CMK (cell line): Measurements from ENCODE around the gene COA1.
"Not testable (repeated sequence)": the region's sequence is repeated elsewhere in the genome, so short reads cannot be mapped to it uniquely, and the experiment has no call there.

Source experiments
- DNase-seq: peaks from one replicate; pipeline ENCODE4 v3.0.0-alpha.2; 2010; ENCODE audit warnings: low read depth

The COA1 gene, protein sequence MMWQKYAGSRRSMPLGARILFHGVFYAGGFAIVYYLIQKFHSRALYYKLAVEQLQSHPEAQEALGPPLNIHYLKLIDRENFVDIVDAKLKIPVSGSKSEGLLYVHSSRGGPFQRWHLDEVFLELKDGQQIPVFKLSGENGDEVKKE

GRCh38 chr7:43729214-43729923 lies at the start of gene COA1:
Gene COA1, minus strand, starts transcription at chr7:43729523. Its CDS starts 80,909 bp downstream, at chr7:43648614.
- peak; percentile 82 for DNase-seq

DNA sequence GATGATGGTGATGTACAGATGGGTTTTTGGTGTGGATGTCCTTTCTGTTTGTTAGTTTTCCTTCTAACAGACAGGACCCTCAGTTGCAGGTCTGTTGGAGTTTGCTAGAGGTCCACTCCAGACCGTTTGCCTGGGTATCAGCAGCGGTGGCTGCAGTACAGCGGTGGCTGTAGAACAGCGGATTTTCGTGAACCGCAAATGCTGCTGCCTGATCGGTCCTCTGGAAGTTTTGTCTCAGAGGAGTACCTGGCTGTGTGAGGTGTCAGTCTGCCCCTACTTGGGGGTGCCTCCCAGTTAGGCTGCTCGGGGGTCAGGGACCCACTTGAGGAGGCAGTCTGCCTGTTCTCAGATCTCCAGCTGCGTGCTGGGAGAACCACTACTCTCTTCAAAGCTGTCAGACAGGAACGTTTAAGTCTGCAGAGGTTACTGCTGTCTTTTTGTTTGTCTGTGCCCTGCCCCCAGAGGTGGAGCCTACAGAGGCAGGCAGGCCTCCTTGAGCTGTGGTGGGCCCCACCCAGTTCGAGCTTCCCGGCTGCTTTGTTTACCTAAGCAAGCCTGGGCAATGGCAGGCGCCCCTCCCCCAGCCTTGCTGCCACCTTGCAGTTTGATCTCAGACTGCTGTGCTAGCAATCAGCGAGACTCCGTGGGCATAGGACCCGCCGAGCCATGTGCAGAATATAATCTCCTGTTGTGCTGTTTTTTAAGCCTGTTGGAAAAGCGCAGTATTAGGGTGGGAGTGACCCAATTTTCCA lies 49.1 kb upstream of the COA1 start:
- DNase-seq, result not testable (repeated sequence)

DNA sequence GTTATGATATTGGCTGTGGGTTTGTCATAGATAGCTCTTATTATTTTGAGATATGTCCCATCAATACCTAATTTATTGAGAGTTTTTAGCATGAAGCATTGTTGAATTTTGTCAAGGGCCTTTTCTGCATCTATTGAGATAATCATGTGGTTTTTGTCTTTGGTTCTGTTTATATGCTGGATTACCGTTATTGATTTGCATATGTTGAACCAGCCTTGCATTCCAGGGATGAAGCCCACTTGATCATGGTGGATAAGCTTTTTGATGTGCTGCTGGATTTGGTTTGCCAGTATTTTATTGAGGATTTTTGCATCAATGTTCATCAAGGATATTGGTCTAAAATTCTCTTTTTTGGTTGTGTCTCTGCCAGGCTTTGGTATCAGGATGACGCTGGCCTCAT lies 45.9 kb upstream of the COA1 start:
- not testable (repeated sequence) for DNase-seq

GRCh38 chr7:43773268-43773667 lies 43.9 kb upstream of the COA1 start:
- not testable (repeated sequence) for DNase-seq

- DNase-seq, result no peak
Observed at GRCh38 chr7:43771573-43771972, 42.2 kb upstream of the COA1 start.

DNA sequence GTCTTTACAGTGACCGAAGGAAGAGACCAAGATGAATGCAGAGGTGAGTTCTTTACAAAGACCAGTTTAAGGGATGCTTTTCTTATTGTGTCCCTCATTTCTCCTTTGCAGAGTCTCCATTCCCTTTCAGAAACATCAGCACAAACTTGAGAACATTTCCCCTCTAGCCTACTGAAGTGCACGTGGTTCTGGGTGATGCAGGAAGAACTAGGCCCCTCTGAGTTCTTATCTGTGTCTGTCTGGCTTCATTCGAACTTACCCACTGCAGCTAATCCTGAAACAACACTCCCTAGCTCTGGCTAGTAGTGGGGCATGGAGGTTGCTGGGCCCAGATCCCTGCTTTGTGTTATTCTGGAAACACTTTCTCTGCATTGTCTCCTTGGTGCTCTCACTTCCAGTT lies 41.8 kb upstream of the COA1 start:
- no peak for DNase-seq

DNA sequence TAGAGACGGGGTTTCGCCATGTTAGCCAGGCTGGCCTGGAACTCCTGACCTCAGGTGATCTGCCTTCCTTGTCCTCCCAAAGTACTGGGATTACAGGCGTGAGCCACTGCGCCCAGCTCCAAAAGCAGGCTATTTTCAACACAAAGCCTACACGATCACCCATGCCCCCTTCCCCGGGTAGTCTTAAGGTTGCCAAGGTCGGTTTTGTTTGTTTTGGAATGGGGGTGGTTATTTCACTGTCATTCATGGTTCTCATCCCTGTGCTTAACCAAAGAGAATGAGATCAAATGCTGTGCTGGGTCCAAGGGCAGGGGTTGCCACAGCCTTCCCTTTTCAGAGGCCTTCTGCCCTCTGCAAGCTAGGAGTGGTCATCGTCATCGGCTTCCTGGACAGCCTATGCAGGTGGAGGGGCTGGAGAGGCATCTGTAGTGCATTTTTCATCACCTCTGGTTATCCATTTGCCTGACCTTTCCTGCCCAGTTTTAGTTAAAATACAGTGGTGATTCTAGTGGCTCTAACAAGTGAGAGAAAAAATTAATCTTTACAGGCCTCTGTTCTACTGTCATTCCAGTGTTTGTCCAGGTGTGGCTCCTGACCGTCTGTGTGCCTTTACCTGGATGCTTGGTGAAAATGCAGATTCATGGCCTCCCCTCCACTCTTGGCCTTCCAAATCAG lies 40.6 kb upstream of the COA1 start:
- no peak for DNase-seq

DNA sequence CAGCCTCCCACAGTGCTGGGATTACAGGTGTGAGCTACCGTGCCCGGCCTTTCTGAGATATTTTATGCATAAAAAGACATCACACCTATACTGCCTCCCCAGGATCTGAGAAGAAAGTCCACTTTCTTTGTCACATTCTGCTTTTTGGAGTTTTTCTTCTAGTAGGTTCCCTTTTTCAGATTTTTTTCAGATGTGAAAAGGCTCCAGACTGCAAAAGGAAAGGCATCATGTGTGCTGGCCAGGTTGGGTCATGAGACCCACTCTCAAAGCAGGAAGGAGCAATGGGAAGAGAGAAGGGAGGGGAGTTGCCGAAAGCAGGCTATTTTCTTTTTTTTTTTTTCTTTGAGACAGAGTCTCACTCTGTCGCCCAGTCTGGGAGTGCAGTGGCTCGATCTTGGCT lies 40.0 kb upstream of the COA1 start:
- DNase-seq, result no peak

- no peak for DNase-seq
Observed at GRCh38 chr7:43768887-43769272, 39.6 kb upstream of the COA1 start.

DNA sequence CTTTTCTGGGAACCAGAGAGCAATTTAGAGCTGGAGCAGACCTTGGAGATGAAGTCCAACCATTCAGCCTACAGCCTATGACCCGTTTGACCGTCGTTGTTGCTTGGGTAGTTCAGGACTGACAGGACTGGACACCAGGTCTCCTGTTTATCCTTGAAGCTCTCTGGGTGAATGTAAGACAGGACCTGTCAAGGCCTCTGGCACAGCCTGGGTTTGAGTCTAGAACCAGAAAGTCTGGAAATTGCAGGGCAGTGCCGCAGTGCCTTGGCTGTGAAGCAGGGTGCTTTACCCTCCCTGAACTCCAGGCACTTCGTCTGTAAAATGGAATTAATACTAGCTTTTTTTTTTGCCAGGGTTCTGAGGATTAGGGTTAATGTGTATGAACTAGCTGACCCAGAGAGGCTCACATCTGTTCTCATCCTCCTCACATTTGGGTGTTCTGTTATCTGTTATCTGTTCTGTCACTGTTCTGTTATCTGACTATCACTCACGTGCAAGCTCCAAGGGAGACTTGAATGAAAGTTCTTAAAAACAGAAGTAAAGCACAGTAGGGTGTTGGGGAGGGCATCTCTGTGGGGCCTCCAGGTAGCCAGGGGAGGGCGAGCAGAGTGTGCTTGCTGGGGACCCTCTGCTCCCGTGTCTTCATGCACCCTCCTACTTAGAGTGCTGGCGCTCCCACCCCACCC lies 39.0 kb upstream of the COA1 start:
- DNase-seq, result no peak

- DNase-seq, result no peak
Observed at GRCh38 chr7:43767311-43767710, 38.0 kb upstream of the COA1 start.

DNA sequence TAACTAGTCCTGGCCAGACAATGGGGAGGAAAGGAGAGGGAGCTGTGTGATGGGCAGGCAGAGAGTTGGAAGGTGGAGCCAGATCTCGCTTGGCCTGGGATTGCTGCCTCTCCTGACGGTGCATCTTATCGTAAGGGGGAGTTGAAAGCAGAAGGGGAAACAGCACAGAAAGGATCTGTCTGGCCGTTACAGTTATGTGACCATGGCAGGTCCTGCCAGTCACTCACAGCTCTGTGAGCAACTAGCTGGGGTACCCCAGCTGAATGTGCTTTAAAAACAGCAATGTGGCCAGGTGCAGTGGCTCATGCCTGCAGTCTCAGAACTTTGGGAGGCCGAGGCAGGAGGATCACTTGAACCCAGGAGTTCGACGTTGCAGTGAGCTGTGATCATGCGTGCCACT lies 37.2 kb upstream of the COA1 start:
- DNase-seq, result no peak

DNA sequence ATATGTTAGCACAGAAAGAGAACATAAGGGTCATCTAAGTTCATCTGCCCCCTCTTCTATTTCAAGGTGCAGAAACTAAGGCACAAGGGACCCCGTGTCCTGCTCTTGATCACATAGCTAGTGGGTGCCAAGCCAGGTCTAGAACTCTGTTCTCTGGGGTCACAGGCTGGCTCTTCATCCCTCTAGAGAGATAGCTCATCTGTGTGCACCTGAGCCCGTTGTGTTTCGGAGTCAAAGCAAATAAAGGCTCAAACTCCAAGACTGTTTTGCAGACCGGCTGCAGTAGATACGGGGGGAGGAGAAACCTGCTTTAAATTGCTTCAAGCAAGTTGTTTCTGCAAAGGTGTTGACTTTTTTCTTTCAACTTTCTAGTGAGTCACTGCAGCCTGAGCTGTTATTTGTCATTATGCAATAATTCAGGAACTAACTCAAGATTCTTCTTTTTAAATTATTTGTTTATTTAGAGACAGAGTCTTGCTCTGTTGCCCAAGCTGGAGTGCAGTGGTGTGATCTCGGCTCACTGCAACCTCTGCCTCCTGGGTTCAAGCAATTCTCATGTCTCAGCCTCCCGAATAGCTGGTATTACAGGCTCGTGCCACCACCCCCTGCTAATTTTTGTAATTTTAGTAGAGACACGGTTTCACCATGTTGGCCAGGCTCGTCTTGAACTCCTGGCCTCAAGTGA lies 35.6 kb upstream of the COA1 start:
- no peak for DNase-seq

DNA sequence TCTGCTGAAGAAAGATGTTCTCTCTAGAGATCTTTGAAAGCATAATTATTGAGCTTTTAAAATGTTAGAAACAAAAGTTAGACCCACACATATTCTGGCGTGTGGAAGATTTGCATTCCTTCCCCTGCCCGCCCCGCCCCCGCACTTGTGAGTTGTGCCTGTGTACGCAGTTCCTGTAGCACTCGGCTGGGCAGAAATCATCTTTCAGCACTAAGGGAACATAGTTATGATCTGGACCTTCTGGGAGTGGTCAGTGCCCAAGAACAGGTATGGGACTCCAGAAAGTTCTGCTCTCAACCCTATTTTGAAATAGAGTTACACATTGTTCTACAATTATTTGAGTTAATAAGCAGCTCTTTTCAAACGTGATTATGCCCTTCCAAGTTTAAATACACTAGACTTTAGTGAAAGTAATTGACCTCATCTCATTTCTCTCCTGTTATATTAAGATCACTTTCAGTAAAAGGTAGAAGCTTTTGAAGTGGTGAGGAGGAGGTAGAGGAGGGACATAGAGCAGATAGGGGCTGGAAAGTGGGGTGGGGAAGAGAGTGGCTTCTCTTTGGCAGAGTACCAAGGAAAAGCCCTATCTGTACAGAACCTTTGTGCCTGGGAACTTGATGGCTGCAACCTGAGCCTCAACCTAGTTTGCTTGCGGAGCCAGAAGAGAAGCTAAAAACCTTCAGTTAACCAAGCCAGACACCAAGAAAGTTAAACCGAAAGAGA lies 34.9 kb upstream of the COA1 start:
- no peak for DNase-seq

DNA sequence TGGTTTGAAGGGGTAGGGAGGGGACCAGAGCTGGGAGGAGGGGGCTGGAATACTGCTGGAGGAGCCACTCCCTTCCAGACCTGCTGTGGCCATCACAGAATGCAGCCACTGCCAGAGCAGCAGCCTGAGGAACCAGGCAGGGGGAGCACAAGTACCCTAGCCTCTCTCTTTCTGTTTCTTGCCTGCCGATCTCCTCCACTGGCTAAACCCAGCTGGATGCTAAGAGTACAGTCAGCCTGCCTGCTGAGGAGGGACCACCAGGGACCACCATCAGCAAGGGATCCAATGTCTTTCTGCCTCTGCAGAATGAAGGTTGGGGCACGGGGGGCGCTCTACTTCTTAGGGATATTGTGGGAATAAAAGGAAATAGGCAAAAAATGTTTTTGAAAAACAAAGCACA lies 33.9 kb upstream of the COA1 start:
- no peak for DNase-seq

- no peak for DNase-seq
Observed at GRCh38 chr7:43761938-43762692, 32.8 kb upstream of the COA1 start.

- DNase-seq, result no peak
Observed at GRCh38 chr7:43761382-43761781, 32.1 kb upstream of the COA1 start.

DNA sequence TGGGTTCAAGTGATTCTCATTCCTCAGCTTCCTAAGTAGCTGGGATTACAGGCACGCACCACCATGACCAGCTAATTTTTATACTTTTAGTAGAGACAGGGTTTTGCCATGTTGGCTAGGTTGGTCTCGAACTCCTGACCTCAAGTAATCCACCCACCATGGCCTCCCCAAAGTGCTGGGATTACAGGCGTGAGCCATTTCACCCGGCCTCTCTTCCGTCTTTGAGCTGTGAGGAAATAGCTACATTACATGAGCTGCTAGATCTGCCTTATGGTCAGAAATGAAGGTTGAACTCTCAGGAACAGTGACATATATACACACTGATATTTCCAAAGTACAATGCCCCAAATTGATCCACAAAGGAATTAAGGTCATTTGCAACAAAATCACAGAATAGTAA lies 31.5 kb upstream of the COA1 start:
- DNase-seq, result no peak

DNA sequence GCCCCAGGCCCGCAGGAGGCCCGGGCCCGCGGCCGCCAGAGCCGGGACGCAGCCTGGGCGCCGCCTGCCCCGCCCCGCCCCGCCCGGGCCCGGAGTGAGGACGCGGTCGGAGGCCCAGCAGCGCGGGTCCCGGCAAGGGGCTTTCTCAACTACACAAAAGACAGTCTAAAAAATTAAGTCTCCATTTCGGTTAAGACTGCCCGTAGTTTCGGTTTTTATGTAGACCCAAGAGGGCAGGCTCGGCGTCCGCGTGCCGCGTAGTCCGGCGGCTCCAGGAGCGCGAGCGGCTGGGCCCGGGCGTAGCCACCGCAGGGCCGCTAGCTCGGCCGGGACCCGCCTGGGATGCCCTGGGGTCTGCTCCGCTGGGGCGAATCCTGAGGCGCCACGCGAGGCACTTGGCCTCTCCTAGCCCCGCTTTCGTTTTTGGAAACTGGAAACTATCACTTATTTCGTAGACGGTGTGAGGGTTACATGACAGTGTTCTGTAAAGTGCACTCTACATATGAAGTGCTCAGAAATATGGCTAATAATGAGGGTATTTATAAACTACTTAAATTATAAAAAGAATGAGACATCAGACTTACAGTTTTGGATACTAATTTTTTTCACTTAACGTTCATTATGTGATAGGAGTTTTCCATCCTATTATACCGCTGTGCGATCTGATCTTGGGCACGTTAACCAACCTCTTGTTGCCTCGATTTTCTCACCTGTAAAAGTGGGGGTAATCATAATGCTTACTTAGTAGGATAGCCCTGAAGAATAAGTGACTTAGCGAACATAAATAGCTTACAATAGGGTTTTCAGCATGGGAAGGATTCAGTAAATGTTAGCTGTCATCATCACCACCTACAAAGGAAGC lies 29.7 kb upstream of the COA1 start:
- DNase-seq, result no peak
